HG02678 (cell line): ENCODE data around the gene TRUB1.
"Not testable (repeated sequence)": the region's sequence is repeated elsewhere in the genome, so short reads cannot be mapped to it uniquely, and the experiment has no call there.

ENCODE experiments used
- ATAC-seq: cut with Tn5 transposase; IDR thresholded peaks from one replicate; pipeline ENCODE4 v1.9.1; 2021; ENCODE audit warnings: mild to moderate bottlenecking, moderate library complexity; ENCODE audit not compliant: unreplicated experiment

TRUB1 gene

DNA sequence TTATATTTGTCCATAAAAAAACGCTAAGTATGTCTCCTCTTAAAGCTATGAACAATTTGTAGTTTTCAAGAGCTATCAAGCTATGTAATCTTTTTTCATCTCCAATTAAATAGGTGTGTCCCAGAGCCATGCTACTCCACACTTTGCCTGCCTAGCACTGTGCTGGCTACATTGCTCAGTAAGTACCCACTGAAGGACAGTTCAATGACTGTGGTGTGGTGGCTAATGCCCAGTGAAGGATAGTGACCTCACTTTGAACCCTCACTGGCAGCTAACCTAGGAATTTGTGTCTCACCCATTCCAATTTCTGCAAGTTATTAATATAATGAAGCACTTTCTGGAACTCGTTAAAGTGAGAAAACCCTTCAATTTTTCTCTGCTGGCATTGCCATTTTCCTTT, 14.4 kb upstream of the TRUB1 start:
- ATAC-seq, result no peak

GRCh38 chr10:114925587-114926586, 12.1 kb upstream of the TRUB1 start:
- peak; percentile 87 for ATAC-seq

GRCh38 chr10:114928818-114929217, 9.2 kb upstream of the TRUB1 start:
- no peak for ATAC-seq

GRCh38 chr10:114930320-114930719, 7.7 kb upstream of the TRUB1 start:
- ATAC-seq, result no peak

DNA sequence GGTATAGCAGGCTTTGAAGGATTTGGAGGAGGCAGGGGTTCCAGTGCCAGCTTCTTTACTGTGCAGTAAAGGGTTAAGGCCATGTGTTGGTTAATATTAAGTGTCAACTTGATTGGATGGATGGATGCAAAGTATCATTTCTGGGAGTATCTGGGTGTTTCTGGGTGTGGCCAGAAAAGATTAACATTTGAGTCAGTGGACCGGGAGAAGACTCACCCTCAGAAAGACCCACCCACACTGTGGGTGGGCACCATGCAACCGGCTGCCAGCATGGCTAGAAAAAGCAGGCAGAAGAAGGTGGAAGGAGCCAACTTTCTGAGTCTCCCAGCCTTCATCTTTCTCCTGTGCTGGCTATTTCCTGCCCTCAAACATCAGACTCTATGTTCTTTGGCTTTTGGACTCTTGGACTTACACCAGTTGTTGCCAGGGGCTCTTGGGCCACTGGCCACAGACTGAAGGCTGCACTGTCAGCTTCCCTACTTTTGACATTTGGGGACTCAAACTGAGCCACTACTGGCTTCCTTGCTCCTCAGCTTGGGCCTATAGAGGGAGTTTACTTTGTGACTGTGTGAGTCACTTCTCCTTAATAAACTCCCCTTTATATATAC, 6.8 kb upstream of the TRUB1 start:
- no peak for ATAC-seq

- ATAC-seq, result no peak
Observed at GRCh38 chr10:114932225-114932624, 5.8 kb upstream of the TRUB1 start.

- no peak for ATAC-seq
Observed at GRCh38 chr10:114932945-114933344, 5.0 kb upstream of the TRUB1 start.

DNA sequence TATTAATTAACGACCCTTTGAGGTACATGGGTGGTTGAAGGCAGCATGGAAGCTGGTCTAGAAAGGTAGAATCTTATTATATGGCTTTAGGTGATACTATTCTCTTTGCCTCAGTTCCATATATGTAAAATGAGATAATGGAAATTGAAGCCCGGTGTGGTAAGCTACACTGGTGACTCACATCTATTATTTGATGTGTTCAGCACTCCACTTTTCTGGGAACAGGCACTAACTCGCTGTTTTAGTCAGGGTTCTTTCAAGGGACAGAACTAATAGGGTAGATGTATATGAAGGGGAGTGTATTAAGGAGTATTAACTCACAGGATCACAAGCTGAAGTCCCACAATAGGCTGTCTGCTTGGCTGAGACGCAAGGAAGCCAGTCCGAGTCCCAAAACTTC, 4.4 kb upstream of the TRUB1 start:
- ATAC-seq, result no peak

- ATAC-seq, result not testable (repeated sequence)
Observed at GRCh38 chr10:114933995-114934394, 4.0 kb upstream of the TRUB1 start.

DNA sequence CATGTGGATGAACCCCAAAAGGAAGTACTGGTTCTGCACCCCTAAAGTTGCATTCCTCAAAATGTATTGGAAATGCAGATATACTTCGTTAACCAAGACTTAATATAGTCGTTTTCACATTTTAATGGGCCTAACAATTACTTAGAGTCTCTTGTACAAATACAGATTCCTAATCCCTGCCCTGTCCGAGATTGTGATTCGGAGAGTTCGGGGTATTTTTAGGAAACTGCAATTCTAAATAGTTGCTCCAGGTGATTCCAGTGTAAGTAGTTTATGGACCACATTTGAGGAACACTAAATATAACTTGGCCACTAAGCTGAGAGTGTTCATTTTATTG, 830 bp downstream of the TRUB1 start:
- ATAC-seq, result no peak

GRCh38 chr10:114940735-114941134, 2.7 kb downstream of the TRUB1 start:
- no peak for ATAC-seq

DNA sequence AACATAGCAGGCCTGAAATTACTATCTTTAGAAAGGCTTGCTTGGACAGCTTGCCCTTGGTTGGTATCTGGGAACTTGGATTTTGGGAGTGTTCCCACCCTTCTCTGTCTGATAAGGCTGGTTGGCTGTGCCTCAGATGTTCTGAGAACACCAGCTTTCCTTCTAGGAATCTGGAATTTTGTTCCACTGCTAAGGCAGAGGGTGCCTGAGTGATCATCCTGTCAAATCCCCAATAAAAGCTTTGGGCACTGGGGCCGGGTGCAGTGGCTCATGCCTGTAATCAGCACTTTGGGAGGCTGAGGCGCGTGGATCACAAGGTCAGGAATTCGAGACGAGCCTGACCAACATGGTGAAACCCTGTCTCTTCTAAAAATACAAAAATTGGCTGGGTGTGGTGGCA, 5.0 kb downstream of the TRUB1 start:
- ATAC-seq, result no peak

- peak; percentile 48 for ATAC-seq
Observed at GRCh38 chr10:114953047-114953446, 15.1 kb downstream of the TRUB1 start.

- no peak for ATAC-seq
Observed at GRCh38 chr10:114955984-114956383, 18.0 kb downstream of the TRUB1 start.

- no peak for ATAC-seq
Observed at GRCh38 chr10:114956466-114956865, 18.5 kb downstream of the TRUB1 start.

- ATAC-seq, result no peak
Observed at GRCh38 chr10:114957122-114957521, 19.1 kb downstream of the TRUB1 start.

DNA sequence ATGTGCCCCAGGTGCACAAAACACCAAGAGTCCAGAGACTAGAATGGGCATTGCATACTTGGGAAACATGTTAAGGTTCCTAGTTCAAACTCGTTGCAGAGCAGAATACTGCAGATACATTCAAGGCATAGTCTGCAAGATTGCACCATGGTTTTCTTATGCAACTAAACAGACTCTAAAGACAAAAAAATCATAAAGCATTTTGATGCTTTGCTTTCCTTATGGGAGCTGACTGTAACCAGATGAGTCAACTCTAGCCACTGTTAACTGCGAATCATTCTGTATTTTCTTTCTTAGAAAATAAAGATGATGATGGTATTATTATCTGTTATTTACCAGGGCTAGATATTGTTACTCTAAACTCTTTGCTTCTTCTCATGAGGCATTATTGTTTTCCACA, 19.7 kb downstream of the TRUB1 start:
- ATAC-seq, result no peak

- ATAC-seq, result no peak
Observed at GRCh38 chr10:114962441-114962840, 24.4 kb downstream of the TRUB1 start.

GRCh38 chr10:114963908-114964307, 25.9 kb downstream of the TRUB1 start:
- no peak for ATAC-seq

DNA sequence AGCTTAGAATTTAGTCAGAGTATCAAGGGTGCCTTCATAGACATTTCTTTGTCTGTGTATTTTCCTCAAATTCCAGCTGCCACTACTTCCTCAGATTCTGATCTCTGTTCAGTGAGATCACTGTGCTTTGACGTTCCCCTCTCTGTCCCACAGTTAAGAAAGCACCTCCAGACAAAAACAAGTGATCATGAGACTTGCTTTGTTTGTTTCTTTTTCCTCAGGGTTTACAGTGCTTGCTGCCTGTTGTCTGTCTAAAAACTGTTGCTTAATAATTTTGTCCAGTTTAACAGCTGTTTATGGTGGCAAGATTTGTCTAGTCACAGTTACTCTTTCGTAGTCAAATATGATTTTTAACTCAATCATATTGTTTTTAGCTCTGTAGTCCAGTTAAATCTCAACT, 29.1 kb downstream of the TRUB1 start:
- ATAC-seq, result no peak

GRCh38 chr10:114970515-114970914, 32.5 kb downstream of the TRUB1 start:
- no peak for ATAC-seq

- ATAC-seq, result no peak
Observed at GRCh38 chr10:114973306-114973705, 35.3 kb downstream of the TRUB1 start.
